PFSK-1 (cell line): ENCODE results near the gene SND1.

Source experiments
- FOXP2 ChIP-seq: optimal IDR thresholded peaks from 2 replicates; pipeline ENCODE3; 2011; ENCODE audit warnings: borderline replicate concordance, control low read depth, inconsistent platforms; ENCODE audit not compliant: insufficient read depth; ENCODE audit errors: extremely low read length, extremely low read depth
- POLR2AphosphoS5 ChIP-seq: IDR thresholded peaks from 2 replicates; pipeline ENCODE4 v1.6.1; 2012; ENCODE audit warnings: low read depth, mild to moderate bottlenecking, control low read depth, low read length, moderate library complexity
- SIN3A ChIP-seq: IDR thresholded peaks from 2 replicates; pipeline ENCODE4 v1.6.1; 2012; ENCODE audit warnings: mild to moderate bottlenecking, low read length, moderate library complexity, borderline replicate concordance; ENCODE audit not compliant: insufficient read depth
- TAF1 ChIP-seq: IDR thresholded peaks from 2 replicates; pipeline ENCODE4 v1.6.1; 2012; ENCODE audit warnings: low read length, control low read depth, borderline replicate concordance; ENCODE audit not compliant: insufficient read depth
- TF ChIP-seq, protein P1 (sequence below), 2 experiments: IDR thresholded peaks; 2 replicates each; pipeline versions ENCODE4 v1.6.1 to v1.8.0; 2011 to 2012; ENCODE audit warnings: low read depth in 2 of 2, low read length in 2 of 2, control low read depth in 1 of 2, inconsistent platforms in 1 of 2, mild to moderate bottlenecking in 1 of 2, moderate library complexity in 1 of 2; ENCODE audit not compliant: insufficient read depth in 1 of 2

The SND1 gene

DNA sequence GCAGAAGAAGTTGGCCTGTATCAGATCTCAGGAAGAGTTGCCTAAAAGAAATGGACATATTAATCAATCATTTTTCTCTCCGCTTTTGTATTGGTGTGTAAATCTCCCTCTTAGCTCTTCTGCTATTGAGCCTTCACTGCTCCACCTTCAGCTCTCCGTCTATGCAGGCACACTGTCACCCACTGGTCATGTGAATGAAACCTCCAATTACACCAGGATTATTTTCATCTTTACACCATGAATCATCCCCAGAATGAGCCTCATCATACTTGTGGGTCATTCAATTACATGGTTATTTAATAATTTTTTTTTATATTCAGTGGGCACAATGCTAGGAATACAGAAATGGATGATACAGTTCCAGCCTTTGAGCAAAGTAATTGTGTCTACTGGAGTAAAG, 286.6 kb downstream of the SND1 start:
- TF ChIP-seq TAF1 (no peak), POLR2AphosphoS5 (no peak), FOXP2 (no peak), SIN3A (no peak)
- TF ChIP-seq, protein P1, sequence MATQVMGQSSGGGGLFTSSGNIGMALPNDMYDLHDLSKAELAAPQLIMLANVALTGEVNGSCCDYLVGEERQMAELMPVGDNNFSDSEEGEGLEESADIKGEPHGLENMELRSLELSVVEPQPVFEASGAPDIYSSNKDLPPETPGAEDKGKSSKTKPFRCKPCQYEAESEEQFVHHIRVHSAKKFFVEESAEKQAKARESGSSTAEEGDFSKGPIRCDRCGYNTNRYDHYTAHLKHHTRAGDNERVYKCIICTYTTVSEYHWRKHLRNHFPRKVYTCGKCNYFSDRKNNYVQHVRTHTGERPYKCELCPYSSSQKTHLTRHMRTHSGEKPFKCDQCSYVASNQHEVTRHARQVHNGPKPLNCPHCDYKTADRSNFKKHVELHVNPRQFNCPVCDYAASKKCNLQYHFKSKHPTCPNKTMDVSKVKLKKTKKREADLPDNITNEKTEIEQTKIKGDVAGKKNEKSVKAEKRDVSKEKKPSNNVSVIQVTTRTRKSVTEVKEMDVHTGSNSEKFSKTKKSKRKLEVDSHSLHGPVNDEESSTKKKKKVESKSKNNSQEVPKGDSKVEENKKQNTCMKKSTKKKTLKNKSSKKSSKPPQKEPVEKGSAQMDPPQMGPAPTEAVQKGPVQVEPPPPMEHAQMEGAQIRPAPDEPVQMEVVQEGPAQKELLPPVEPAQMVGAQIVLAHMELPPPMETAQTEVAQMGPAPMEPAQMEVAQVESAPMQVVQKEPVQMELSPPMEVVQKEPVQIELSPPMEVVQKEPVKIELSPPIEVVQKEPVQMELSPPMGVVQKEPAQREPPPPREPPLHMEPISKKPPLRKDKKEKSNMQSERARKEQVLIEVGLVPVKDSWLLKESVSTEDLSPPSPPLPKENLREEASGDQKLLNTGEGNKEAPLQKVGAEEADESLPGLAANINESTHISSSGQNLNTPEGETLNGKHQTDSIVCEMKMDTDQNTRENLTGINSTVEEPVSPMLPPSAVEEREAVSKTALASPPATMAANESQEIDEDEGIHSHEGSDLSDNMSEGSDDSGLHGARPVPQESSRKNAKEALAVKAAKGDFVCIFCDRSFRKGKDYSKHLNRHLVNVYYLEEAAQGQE (IDR thresholded peaks at IDR 0.05; ENCODE audit: insufficient read depth in 1 of 2, low read depth in 2 of 2, low read length in 2 of 2): no peak

DNA sequence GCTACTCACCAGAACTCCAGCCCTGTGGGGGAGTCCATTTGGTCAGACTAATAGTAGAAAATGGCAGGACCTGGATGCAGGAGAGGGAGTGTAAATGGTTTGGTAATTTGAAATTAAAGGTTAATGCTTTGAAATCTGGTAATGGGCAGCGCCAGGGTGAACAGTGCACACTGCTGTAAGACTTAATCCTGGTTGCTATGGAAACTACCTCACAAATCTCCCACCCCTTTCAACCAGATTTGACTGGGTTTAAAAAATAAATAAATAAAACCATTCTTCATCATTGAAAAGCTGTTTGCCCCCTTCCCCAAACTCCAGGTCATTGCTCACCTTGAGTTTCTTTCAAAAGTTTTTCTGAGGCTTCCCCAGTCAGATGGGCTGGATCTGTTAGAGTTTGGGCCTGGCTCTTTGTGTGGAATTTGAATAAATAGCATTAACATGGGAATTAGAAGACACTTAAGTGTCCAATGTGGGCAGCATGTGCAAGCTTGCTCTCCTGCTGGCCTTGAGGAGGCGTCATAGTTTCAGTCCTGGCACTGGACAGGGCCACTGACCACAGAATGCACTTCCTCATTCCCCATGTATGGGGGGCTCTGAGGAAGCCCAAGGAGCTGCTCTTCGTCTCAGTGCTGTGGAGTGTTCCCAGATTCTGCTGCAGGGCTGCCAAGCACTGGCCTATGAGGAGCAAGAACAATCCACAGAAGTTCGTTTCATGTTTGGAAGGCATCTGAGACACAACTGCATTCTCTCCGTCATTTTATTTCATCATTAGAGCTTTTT, 288.6 kb downstream of the SND1 start:
- no peak for TF ChIP-seq SIN3A
- no peak for TF ChIP-seq POLR2AphosphoS5
- TF ChIP-seq, protein P1 (IDR thresholded peaks at IDR 0.05; ENCODE audit: insufficient read depth in 1 of 2, low read depth in 2 of 2, low read length in 2 of 2): no peak
- no peak for TF ChIP-seq FOXP2
- TF ChIP-seq TAF1: no peak

DNA sequence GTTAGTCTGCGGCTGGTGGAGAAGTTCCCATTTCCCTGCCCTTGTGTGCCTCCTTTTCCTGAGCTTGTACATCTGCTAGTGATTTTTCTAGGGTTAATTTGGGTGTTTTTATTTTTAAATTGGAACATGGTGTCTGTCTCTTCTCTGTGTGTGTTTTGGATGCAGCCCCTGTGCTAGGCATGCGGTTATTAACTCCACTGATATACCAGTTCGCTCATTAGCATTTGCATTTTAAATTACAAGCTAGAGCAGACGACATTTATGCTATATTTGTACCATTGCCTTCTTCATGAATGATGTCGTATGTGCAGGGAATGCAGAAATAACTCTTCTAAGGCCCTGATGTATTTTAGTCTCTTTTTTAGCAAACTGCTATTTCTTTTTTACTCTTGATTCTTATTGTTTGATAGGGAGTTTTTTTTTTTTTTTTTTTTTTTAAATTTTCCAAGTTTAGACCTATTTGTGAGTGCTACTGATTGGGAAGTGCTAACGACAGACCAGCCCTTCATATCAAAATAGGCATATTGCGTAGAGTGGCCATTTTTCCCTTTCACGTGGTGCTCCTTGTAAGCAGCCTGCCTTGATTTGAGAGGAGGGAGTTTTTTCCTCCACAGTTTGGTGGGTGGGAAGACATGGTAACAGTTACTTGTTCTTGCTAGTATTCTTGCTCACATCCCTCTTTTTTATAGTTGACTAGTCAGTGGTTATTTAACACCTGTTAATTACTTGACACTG, 289.6 kb downstream of the SND1 start:
- TF ChIP-seq POLR2AphosphoS5 (no peak), SIN3A (no peak), FOXP2 (no peak), TAF1 (no peak)
- TF ChIP-seq, protein P1 (IDR thresholded peaks at IDR 0.05; ENCODE audit: insufficient read depth in 1 of 2, low read depth in 2 of 2, low read length in 2 of 2): no peak

DNA sequence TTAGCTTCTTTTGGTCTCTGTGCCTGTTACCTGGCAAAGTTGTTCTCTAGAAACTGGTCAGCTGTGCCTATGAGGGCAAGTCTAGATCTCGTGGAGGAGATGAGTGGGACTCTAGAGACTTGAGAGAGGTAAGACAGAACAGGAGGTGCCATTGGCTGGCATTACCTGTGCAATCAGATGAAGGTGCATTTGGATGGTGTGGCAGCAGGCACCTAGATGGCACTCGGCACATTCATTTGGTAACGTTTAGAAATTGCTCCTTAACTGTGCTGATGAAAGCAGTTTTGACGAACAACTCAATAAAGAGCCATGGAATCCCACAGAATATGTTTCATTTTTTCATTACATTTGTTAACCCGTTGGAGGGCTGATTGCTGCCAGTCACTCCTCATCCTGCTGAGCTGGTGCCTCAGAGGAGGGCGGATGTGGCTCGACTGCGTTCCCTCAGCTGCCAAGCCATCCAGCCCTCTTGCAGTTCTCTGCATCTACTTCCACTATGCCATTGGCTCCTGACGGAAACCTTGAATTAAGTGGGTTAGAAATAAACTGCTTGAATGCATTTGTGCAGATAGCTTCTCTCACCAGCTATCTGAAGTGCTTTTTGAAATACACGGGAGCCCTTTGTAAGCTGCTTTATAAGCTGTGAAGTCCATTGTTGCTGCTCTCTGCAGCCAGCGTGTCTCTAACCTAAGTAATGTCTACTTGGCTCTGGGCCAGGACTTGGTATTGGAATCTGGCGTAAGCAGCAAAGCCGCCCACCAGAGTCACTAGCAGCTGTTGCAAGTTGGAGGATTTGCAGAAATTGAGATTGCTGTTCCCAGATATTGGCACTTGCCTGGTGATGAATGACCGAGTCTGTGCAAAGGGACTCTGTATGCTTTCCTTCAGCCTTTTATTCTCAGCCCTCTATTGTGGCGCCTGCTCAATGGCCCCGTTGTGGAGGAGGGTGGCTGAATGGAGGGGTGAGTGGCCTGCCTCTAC, 291.8 kb downstream of the SND1 start:
- TF ChIP-seq FOXP2 (no peak), TAF1 (no peak), SIN3A (no peak), POLR2AphosphoS5 (no peak)
- TF ChIP-seq, protein P1 (IDR thresholded peaks at IDR 0.05; ENCODE audit: insufficient read depth in 1 of 2, low read depth in 2 of 2, low read length in 2 of 2): no peak
